ENCODE results near the gene RPS27L. TPM values are rescaled to one million over a fixed set of nuclear protein-coding genes. Genes with fewer than 3 reads are reported as not detected.

The RPS27L gene
- total and polyA plus RNA-seq, 2 of the 8 experiments (the other 6 are each of a cell fraction or from before 2014, with no cell fraction given), result 115 to 143 TPM

GRCh38 chr15:63206079-63206478 is 48.8 kb upstream of the RPS27L start (continued):
- TF ChIP-seq, protein P1, sequence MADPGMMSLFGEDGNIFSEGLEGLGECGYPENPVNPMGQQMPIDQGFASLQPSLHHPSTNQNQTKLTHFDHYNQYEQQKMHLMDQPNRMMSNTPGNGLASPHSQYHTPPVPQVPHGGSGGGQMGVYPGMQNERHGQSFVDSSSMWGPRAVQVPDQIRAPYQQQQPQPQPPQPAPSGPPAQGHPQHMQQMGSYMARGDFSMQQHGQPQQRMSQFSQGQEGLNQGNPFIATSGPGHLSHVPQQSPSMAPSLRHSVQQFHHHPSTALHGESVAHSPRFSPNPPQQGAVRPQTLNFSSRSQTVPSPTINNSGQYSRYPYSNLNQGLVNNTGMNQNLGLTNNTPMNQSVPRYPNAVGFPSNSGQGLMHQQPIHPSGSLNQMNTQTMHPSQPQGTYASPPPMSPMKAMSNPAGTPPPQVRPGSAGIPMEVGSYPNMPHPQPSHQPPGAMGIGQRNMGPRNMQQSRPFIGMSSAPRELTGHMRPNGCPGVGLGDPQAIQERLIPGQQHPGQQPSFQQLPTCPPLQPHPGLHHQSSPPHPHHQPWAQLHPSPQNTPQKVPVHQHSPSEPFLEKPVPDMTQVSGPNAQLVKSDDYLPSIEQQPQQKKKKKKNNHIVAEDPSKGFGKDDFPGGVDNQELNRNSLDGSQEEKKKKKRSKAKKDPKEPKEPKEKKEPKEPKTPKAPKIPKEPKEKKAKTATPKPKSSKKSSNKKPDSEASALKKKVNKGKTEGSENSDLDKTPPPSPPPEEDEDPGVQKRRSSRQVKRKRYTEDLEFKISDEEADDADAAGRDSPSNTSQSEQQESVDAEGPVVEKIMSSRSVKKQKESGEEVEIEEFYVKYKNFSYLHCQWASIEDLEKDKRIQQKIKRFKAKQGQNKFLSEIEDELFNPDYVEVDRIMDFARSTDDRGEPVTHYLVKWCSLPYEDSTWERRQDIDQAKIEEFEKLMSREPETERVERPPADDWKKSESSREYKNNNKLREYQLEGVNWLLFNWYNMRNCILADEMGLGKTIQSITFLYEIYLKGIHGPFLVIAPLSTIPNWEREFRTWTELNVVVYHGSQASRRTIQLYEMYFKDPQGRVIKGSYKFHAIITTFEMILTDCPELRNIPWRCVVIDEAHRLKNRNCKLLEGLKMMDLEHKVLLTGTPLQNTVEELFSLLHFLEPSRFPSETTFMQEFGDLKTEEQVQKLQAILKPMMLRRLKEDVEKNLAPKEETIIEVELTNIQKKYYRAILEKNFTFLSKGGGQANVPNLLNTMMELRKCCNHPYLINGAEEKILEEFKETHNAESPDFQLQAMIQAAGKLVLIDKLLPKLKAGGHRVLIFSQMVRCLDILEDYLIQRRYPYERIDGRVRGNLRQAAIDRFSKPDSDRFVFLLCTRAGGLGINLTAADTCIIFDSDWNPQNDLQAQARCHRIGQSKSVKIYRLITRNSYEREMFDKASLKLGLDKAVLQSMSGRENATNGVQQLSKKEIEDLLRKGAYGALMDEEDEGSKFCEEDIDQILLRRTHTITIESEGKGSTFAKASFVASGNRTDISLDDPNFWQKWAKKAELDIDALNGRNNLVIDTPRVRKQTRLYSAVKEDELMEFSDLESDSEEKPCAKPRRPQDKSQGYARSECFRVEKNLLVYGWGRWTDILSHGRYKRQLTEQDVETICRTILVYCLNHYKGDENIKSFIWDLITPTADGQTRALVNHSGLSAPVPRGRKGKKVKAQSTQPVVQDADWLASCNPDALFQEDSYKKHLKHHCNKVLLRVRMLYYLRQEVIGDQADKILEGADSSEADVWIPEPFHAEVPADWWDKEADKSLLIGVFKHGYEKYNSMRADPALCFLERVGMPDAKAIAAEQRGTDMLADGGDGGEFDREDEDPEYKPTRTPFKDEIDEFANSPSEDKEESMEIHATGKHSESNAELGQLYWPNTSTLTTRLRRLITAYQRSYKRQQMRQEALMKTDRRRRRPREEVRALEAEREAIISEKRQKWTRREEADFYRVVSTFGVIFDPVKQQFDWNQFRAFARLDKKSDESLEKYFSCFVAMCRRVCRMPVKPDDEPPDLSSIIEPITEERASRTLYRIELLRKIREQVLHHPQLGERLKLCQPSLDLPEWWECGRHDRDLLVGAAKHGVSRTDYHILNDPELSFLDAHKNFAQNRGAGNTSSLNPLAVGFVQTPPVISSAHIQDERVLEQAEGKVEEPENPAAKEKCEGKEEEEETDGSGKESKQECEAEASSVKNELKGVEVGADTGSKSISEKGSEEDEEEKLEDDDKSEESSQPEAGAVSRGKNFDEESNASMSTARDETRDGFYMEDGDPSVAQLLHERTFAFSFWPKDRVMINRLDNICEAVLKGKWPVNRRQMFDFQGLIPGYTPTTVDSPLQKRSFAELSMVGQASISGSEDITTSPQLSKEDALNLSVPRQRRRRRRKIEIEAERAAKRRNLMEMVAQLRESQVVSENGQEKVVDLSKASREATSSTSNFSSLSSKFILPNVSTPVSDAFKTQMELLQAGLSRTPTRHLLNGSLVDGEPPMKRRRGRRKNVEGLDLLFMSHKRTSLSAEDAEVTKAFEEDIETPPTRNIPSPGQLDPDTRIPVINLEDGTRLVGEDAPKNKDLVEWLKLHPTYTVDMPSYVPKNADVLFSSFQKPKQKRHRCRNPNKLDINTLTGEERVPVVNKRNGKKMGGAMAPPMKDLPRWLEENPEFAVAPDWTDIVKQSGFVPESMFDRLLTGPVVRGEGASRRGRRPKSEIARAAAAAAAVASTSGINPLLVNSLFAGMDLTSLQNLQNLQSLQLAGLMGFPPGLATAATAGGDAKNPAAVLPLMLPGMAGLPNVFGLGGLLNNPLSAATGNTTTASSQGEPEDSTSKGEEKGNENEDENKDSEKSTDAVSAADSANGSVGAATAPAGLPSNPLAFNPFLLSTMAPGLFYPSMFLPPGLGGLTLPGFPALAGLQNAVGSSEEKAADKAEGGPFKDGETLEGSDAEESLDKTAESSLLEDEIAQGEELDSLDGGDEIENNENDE (IDR thresholded peaks at IDR 0.05; ENCODE audit: insufficient replicate concordance, low read length), result no peak
- no peak for TF ChIP-seq CBX5 (IDR thresholded peaks at IDR 0.05; ENCODE audit: low read depth, low read length)
- TF ChIP-seq EP300 (IDR thresholded peaks at IDR 0.05; ENCODE audit: borderline replicate concordance in 1 of 2, low read depth in 2 of 2, low read length in 2 of 2), result no peak
- TF ChIP-seq RNF2 (IDR thresholded peaks at IDR 0.05; ENCODE audit: borderline replicate concordance, low read depth, low read length, missing control alignments, poor library complexity, severe bottlenecking), result no peak
- TF ChIP-seq KDM5A (IDR thresholded peaks at IDR 0.05; ENCODE audit: low read length), result no peak
- TF ChIP-seq TAF1 (IDR thresholded peaks at IDR 0.05; ENCODE audit: low read depth, low read length), result no peak
- no peak for TF ChIP-seq CREB1 (IDR thresholded peaks at IDR 0.05)
- TF ChIP-seq, protein P2, sequence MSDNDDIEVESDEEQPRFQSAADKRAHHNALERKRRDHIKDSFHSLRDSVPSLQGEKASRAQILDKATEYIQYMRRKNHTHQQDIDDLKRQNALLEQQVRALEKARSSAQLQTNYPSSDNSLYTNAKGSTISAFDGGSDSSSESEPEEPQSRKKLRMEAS (IDR thresholded peaks at IDR 0.05), result no peak

Data from H1 (cell line).